Adrenal gland (tissue), 5 donors: Measurements from ENCODE around the gene GKN2.

Experiments used
- CTCF ChIP-seq, 6 experiments: fragments of 450-650 bp in 4 of 6; fragments of 200-600 bp in 2 of 6; sonication (generic) in 1 of 6; IDR thresholded peaks; 1 replicate in 5 of 6; 2 replicates in 1 of 6; pipeline versions ENCODE4 v1.5.1 to v1.8.0; 2016 to 2021; ENCODE audit warnings: antibody characterized with exemption in 6 of 6, mild to moderate bottlenecking in 2 of 6, moderate library complexity in 1 of 6
- POLR2A ChIP-seq, 2 donors: fragments of 450-650 bp; IDR thresholded peaks; one replicate each; pipeline ENCODE4 v1.6.1; 2017; ENCODE audit warnings: antibody characterized with exemption in 2 of 2, mild to moderate bottlenecking in 2 of 2, moderate library complexity in 1 of 2
- donor health status: DM: no; HTN: no; CAD: no.

GRCh38 chr2:68959001-68959400 is 6.3 kb upstream of the GKN2 start:
- TF ChIP-seq CTCF (IDR thresholded peaks at IDR 0.05) (no peak), POLR2A (IDR thresholded peaks at IDR 0.05) (no peak)
